Activated naive CD4-positive, alpha-beta T cell (primary cell): ENCODE data around the gene ADM5.

ENCODE experiments used
- DNase-seq, 4 experiments: peaks; one replicate each; lab custom pipeline; 2025; lab: John Stamatoyannopoulos, UW

ADM5 gene

GRCh38 chr19:49658566-49659442 lies 30.6 kb upstream of the ADM5 start:
- DNase-seq = no peak

- no peak for DNase-seq
Measured at GRCh38 chr19:49660338-49660961, 28.9 kb upstream of the ADM5 start.

DNA sequence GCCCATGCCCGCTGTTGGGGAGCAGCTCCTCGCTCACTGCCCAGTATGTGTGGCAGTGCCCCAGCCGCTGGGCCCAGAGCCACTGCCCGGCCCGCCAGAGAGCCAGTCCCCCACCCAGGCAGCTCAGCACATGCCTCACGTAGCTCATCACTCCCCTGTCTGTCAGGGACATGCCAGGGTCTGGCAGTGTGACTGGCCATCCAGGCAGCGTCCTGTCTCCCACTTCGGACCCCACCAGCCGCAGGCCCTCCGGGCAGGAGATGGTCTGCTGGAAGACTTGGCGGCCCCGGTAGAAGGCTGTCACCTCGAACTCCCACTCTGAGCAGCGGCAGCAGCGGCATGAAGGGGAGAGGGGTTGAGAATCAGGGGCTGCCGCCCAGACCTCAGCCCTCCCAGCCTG lies 27.4 kb upstream of the ADM5 start:
- no peak for DNase-seq

DNA sequence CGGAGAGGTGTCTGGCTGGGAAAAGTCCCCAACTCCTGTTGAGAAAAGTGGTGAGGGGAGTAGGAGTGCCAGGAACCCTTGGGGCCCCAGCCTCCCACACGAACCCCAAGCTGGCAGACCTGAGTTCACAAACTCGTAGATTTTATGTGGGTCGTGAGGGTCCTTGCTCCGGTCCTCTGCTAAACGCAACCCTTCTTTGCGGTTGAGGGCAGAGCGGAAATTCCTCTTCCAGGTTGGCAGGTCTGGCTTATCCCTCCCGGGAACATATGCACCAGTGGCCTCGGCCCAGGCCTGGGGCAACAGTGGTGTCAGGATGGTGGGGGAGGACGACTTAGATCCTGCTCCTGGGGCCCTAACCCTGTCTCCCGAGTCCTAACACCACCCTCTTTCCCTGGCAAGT lies 26.2 kb upstream of the ADM5 start:
- no peak for DNase-seq

DNA sequence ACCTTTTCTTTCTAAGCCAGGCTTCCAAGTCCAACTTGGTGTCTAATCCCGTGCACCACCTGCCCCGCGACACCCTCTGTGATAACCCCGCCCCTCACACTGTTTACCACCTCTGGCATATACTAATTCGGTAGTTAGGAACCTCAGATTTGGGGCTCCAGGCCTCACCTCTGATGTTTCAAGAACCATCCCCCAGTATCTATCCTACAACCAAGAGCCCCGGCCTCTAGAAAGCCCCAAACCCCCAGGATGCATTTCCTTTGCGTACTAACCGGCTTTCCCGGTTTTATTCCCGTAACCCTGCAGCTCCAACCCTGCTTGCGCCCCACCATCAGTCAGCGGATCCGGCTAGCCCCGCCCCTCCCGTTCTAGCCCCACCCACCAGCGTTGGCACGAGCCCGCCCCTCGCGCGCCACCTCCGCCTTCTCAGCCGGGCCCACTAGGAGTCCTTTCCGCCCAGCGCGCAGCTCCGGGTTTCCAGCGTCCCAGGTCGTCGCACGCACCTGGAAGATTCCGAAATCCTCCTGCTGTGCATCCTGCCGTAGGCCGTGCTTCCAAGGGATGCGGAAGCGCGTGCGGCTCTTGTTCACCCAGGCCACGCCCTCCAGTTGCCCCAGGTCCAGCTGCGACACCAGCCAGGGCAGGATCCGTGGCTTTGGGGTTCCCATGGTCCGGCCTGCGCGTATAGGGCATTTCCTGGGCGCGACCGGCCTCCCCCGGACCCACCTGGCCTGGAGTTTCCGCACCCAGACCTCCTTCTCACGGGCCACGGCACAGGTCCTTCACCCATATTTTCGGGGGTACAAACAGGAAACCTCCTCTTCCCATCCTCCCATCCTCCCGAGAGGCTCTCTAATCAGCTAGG lies 25.0 kb upstream of the ADM5 start:
- peak; percentile 70 to 93 (median 84) for DNase-seq

- no peak for DNase-seq
Measured at GRCh38 chr19:49665036-49665350, 24.4 kb upstream of the ADM5 start.

- DNase-seq = peak; percentile 98 to 99 (median 99)
Measured at GRCh38 chr19:49665351-49666119, 23.9 kb upstream of the ADM5 start, which contains the start of the genes BCL2L12 and IRF3. Gene BCL2L12 (plus strand): TSS chr19:49665933. CDS start chr19:49666693, 760 bp downstream. Gene IRF3 (minus strand): TSS chr19:49665857. CDS start chr19:49664838, 1,019 bp downstream.

DNA sequence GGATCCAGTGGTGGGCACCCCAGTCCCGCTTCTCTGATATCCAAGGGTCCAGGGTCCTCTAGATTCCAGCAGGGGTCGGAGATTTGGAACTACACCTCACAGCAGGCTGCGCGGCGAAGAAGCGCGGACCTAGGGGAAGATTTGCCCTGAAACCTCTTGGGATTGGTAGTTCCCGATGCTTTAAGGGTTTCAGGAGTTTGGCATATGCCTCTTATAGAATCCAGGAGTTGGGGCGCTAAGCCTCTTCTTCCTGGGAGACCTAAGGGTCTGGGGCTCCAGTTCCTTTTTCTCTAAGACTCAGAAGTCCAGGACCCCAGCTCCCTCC lies 23.3 kb upstream of the ADM5 start:
- DNase-seq = no peak

GRCh38 chr19:49667473-49667872 lies 21.9 kb upstream of the ADM5 start:
- DNase-seq = no peak

DNA sequence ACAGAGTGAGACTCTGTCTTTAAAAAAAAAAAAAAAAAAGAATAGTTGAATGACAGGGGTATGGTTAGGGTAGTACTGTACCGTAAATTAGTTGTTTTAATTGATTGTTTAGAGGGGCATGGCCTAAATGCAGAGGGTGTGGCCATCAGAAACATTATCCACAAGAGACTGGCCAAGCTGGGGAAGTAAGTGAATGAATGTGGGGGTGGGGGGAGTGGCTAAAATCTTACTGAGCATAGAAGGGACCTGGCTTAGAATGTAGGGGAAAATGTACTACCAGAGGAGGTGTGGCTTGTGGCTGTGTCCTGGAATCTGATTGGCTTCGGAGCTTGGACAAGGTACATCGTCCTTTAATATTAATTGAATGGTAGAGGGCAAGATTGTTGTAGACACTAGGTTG lies 19.9 kb upstream of the ADM5 start:
- DNase-seq = no peak

DNA sequence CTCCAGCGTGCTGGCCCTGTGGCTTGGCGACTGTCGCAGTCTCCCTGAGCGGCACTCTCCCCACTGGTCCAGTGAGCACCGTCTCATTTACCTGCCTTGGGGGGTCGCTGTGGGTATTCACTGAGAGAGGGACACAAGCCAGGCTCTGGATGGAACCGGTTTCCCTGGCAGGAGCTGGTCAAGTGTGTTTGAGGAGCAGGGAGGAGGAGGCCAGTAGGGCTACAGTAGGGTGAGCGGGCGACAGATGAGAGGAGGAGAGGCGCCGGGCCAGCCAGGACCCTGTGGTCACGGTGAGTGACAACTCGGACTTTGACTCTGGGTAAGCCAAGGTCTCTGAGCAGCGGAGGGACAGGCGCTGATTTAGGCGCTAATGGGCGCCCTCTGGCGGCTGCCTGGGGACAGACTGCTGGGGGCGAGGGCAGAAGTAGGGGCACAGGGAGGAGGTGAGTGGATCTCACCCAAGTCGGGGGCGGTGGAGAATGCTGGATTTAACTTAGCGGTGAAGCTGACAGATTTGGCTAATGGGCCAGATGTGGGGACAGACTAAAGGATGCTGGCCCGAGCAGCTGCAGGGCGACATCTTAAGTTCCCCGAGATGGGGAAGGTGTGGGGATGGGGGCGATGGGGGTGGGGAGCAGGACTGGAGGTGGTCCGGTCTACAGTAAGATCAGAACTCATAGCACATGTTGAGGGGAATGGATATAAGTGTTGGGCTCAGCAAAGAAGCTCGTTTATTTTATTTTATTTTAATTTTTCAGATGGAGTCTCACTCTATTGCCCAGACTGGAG lies 17.1 kb upstream of the ADM5 start:
- DNase-seq = peak; percentile 40 to 70 (median 60)

GRCh38 chr19:49676136-49676783 lies 13.1 kb upstream of the ADM5 start:
- peak in 1 of 4 experiments; percentile 61 for DNase-seq

GRCh38 chr19:49676784-49677230 lies 12.6 kb upstream of the ADM5 start:
- peak; percentile 93 to 99 (median 94) for DNase-seq

DNA sequence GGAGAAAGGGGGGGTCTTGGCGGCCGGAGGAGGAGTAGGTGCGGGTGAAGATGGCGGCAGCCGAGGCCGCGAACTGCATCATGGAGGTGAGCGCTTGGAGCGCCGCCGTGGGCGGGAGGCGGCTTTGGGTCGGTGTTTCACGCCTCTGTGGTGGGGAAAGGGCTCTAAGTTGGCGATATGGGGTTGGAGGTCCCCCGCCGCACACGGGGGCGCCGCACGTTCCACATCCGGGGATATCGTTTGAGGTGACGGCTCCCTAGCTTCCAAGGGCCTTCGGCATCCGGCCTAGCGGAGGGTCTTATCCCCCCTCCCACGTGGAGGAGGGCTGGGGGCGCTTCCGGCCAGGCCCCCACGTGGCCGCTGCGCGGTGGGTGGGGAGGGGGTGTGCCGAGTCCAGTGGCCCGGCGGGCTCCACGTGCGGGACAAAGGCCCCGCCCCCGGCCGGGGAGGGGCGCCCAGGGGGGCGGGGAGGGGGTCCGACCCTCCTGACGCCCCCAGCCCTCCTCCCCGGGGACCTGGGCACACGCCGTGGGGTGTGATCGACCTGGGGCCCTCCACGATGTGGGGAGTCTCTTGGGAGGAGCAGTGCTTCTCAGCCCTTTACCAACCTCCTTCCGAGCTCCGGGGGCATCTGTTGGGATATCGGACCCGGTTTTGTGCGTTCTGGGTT lies 12.0 kb upstream of the ADM5 start, which contains the start of gene PRMT1:
Gene PRMT1, plus strand, starts transcription at position 41 of the 670 bp plus-strand sequence. Its CDS starts 10 bp downstream, at position 51.
- peak in 1 of 4 experiments; percentile 61 for DNase-seq

- peak; percentile 55 to 78 (median 76) for DNase-seq
Measured at GRCh38 chr19:49677901-49678674, 11.3 kb upstream of the ADM5 start.

- DNase-seq = no peak
Measured at GRCh38 chr19:49678985-49679770, 10.2 kb upstream of the ADM5 start.

GRCh38 chr19:49679771-49680413 lies 9.5 kb upstream of the ADM5 start:
- DNase-seq = no peak
